ENCODE results near the gene RANBP1.

DNA sequence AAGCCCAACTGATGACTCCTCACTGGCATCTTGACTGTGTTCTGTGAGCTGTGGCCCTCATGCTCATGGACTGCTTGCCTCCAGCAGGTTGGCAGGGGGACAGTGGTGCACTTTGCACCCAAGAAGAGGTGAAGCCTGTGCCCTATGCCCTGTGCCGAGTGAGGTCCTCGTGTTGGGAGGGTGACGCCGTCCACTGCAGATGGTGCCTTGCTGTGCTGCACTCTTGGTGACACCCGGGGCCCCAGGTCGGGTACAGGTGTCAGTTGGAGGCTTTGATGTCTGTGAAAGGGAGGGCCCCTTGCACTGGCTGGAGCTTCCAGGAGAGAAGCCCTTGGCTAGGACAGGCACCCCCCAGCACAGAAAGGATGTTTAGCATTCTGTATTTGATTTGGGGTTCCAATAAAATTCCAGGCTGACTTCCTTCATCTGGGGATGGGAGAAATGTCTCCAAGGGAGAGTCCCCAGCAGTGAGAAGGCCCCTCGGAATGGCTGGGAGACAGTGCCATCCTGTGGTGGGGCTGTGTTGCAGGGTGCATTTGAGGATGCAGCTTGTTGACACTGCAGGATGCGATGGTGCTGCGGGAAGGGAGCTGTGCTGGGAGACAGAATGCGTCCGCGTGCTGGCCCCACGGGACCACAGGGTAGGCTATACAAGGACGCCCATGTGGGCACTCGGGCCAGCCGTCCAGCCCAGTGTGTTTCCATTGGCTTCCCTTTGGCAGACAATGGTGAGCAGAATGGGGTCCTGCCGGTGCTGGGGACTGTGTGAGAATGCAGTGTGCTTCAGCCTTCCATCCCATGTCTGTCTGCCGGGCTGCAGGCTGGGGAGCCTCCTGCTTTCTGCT lies 13.2 kb downstream of the RANBP1 start:
- TF ChIP-seq, protein P1, sequence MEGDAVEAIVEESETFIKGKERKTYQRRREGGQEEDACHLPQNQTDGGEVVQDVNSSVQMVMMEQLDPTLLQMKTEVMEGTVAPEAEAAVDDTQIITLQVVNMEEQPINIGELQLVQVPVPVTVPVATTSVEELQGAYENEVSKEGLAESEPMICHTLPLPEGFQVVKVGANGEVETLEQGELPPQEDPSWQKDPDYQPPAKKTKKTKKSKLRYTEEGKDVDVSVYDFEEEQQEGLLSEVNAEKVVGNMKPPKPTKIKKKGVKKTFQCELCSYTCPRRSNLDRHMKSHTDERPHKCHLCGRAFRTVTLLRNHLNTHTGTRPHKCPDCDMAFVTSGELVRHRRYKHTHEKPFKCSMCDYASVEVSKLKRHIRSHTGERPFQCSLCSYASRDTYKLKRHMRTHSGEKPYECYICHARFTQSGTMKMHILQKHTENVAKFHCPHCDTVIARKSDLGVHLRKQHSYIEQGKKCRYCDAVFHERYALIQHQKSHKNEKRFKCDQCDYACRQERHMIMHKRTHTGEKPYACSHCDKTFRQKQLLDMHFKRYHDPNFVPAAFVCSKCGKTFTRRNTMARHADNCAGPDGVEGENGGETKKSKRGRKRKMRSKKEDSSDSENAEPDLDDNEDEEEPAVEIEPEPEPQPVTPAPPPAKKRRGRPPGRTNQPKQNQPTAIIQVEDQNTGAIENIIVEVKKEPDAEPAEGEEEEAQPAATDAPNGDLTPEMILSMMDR (IDR thresholded peaks at IDR 0.05; ENCODE audit: insufficient read depth, low read length), result peak; percentile 61
- TF ChIP-seq POLR2AphosphoS5 (IDR thresholded peaks at IDR 0.05; ENCODE audit: low read depth) (peak; percentile 12; the same call in 1 of the 2 replicates), GABPA (IDR thresholded peaks at IDR 0.05; ENCODE audit: low read depth) (no peak)
- TF ChIP-seq, protein P2, sequence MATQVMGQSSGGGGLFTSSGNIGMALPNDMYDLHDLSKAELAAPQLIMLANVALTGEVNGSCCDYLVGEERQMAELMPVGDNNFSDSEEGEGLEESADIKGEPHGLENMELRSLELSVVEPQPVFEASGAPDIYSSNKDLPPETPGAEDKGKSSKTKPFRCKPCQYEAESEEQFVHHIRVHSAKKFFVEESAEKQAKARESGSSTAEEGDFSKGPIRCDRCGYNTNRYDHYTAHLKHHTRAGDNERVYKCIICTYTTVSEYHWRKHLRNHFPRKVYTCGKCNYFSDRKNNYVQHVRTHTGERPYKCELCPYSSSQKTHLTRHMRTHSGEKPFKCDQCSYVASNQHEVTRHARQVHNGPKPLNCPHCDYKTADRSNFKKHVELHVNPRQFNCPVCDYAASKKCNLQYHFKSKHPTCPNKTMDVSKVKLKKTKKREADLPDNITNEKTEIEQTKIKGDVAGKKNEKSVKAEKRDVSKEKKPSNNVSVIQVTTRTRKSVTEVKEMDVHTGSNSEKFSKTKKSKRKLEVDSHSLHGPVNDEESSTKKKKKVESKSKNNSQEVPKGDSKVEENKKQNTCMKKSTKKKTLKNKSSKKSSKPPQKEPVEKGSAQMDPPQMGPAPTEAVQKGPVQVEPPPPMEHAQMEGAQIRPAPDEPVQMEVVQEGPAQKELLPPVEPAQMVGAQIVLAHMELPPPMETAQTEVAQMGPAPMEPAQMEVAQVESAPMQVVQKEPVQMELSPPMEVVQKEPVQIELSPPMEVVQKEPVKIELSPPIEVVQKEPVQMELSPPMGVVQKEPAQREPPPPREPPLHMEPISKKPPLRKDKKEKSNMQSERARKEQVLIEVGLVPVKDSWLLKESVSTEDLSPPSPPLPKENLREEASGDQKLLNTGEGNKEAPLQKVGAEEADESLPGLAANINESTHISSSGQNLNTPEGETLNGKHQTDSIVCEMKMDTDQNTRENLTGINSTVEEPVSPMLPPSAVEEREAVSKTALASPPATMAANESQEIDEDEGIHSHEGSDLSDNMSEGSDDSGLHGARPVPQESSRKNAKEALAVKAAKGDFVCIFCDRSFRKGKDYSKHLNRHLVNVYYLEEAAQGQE (IDR thresholded peaks at IDR 0.05; ENCODE audit: insufficient replicate concordance, low read depth), result no peak
